GM18867 (cell line): ENCODE data around the gene EID3.
"Not testable (repeated sequence)": the region's sequence is repeated elsewhere in the genome, so short reads cannot be mapped to it uniquely, and the experiment has no call there.

ENCODE experiments used
- ATAC-seq: cut with Tn5 transposase; IDR thresholded peaks from one replicate; pipeline ENCODE4 v1.9.1; 2021; ENCODE audit warnings: mild to moderate bottlenecking, moderate library complexity; ENCODE audit not compliant: unreplicated experiment

Gene EID3

DNA sequence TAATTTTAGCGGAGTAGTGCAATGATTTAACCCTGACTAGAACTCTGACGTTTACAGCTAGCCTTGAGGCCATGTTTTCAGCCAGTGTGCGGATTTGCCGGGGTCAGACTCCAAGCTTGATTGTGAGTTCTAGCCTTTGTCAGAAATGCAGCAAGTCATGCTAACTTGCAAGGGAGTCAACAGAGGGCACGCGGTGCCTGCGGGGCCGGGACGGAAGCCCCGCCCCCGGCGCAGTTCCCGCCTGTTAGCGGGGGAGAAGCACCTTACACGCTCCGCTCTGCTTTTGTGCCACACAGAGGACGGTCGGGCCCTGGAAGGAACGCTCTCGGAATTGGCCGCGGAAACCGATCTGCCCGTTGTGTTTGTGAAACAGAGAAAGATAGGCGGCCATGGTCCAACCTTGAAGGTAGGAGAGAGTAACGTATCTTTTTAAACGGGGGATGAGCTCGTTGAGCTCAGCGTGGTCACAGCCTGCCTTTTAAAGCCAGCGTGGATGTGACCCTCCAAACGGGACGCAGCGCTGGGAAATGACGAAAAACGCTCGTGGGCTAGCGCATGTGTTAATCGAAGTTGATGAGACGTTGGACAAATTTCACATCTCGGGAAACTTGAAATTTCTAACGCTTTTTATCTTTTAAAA lies 14.8 kb upstream of the EID3 start:
- ATAC-seq = peak; percentile 51

DNA sequence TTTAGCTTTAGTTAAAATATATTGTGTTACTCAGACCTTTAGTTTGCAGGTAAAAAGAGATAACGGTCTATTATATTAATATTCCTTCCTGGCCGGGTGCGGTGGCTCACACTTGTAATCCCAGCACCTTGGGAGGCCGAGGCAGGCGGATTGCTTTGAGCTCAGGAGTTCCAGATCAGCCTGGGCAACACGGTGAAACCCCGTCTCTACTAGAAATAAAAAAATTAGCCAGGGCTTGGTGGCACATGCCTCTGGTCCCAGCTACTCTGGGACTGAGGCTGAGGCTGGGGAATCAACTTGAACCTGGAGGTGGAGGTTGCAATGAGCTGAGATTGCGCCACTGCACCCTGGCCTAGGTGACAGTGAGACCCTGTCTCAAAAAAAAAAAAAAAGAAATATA lies 13.2 kb upstream of the EID3 start:
- no peak for ATAC-seq

DNA sequence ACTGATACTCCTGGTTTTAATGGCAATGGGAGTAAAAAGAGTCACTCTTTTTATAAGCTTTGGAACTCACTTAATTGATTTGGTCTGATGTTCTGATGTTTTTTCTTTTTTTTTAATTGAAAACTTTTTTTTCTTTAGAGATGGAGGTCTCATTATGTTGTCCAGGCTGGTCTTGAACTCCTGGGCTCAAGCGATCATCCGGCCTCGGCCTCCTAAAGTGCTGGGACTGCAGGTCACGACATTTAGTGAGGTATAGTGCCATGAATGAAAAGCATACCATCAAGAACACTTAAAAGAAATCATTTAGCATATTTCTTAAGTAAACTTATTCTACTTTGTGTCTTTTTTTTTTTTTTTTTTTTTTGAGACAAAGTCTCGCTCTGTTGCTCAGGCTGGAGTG lies 12.7 kb upstream of the EID3 start:
- no peak for ATAC-seq

DNA sequence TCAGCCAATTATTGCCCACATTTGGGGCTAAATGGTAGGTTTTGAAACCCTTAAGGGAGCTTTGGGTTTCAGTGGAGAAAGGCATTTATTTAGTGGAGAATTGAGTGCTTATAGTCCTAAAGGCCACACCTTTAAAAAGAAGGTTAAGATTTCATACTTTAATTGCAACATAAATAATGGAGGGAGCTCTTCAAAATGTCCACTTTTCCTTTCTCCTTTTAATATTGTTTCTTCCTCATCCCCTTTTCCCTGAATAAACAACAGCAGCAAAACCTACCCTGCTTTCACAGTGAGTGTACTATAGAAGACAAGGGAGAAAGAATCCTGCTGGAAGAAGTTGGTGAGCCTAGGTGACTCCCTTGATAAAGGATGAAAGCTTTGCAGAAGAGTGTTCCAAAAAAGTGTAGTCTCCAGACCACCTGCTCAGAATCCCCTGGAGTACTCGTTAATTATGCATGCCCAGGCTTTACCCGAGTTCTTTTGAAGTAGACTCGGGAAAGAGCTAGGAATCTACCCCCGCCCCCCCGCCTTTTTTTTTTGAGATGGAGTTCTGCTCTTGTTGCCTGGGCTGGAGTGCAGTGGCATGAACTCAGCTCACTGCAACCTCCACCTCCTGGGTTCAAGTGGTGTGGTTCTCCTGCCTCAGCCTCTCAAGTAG lies 11.5 kb upstream of the EID3 start:
- ATAC-seq = no peak

DNA sequence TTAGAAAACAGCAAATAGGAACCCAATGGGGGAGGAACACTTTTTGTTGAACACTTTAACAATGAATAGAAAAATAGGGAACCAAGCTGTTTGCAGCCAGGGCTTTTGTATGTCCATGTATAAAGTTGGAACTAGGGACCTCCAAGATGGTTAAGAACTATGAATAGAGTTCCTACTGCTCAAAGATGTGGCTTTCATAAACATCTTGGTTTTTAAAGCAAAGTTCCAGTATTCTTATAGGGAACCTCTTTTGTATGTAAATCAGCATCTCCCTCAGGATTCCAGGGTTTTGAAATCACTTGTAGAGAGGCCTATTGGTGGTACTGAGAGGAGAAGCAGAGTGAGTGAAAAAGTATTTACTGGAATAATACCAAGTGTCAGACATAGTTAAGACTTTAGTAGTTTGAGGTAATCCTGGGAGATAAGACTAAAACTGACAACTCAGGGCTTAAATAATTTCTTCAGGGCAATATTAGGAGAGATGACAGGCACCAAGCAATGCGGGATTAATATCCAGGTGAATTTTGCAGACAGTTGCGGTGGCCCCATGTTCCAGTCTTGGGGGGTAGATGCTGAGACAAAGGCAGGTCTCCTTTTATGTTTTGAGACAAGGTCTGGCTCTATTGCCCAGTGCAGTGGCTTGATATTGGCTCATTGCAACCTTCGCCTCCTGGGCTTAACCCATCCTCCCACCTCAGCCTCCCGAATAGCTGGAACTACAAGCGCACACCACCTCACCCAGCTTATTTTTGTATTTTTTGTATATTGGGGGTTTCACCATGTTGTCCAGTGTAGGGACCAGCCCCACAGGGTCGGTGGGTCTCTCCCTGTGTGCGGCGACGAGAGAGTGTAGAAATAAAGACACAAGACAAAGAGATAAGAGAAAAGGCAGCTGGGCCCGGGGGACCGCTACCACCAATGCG lies 10.4 kb upstream of the EID3 start:
- no peak for ATAC-seq

DNA sequence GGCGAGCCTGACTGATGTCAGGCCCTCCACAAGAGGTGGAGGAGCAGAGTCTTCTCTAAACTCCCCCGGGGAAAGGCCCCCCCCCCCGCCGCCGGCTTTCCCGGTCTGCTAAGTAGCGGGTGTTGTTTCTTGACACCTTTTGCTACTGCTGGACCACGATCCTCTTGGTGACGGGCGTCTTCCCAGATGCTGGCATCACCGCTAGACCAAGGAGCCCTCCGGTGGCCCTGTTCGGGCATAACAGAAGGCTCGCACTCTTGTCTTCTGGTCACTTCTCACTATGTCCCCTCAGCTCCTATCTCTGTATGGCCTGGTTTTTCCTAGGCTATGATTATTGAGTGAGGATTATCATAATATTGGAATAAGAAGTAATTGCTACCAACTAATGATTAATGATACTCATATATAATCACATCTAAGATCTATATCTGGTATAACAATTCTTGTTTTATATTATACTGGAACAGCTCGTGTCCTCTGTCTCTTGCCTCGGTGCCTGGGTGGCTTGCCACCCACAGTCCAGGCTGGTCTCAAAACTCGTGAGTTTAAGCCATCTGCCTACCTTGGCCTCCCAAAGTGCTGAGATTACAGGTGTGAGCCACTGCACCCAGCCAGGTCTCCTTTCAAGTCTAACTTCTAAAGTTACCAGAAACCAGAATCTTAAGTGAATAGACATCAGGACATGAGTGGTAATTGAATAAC lies 9.2 kb upstream of the EID3 start:
- not testable (repeated sequence) for ATAC-seq

DNA sequence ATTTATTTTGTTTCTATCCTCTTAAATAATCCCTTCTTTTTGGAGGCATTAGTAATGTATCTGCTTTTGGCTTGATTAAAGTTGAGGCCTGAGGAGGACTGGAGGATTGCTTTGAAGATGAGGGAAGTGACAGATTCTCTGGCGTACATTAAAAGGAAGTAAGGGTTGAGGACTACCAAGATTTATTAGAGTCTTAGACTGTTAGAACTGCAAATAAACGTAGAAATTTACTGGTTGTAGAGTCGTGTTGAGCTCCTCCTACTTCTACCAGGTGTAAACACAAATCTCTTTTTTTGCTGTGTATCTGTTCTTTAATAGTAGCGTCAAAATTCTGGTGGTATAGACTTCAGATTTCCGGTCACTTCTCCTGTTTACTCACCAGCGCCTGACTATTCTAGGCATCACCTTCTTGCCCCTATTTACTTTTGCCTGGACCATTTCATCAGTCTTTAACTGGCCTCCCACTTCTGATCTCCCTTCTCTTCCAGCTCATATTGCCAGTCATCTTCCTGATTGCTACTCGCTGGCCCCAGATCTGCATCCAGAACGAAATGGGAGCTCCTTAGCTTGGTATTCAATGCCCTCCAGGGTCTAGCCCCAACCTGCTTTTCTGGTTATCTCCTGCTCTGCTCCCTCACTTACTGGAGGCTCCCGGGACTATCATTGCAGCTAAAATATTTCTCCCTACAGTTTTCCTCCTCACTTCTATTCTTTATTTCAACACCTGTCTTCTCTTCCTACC lies 8.4 kb upstream of the EID3 start:
- no peak for ATAC-seq

DNA sequence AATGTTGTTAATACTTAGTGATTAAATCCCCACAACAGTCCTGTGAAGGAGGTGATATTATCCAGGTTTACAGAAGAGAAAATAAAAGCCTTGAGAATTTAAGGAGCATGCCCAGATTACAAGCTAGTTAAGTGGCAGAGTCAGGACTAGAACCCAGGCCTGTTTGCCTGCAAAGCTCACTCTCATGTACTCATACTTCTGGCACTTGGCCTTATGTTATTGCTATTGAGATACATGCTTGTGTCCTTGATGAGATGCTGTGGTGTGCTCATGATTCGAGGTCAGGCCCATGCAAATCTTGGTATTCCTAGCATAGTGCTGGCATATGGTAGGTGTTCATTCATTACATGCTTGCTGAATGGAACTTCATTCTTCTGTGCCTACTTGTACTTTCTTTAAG lies 7.6 kb upstream of the EID3 start:
- no peak for ATAC-seq

DNA sequence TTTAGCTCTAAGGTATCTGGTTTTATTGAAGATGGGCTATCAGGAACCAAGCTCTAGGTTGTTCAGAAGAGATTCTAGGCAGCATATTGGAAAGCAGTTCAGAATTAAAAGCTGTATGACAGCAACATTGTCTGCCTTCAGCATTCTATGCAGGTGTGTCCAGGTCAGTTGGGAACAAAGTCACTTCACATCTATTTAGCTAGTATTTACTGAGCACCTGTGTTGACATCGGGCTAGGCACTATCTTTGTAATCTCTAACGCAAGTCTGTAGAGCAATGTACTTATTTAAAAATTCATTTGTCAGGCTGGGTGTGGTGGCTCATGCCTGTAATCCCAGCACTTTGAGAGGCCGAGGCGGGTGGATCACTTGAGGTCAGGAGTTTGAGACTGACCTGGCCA lies 6.8 kb upstream of the EID3 start:
- no peak for ATAC-seq

DNA sequence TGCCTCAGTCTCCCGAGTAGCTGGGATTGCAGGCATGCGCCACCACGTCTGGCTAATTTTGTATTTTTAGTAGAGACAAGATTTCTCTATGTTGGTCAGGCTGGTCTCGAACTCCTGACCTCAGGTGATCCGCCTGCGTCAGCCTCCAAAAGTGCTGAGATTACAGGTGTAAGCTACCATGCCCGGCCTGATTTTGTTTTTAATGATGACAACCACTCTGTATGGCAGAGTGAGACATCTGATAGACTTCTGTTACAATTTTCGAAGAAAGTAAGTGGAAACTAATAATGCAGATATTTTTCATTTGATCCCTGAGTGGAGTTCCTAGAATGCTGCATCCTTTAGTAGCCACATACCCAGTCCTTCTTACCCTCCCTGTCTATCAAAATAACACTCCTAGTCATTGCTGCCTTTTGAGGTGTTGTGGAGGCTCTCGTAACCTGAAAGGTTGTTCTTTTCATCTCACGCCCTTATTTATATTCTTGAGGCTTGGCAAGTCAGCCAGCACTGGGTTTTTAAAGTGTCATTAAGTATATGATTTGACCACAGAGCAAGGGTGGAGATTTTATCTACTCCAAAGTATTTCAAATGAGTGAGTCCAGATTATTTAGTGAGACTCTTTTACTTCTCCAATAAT lies 5.9 kb upstream of the EID3 start:
- ATAC-seq = no peak

DNA sequence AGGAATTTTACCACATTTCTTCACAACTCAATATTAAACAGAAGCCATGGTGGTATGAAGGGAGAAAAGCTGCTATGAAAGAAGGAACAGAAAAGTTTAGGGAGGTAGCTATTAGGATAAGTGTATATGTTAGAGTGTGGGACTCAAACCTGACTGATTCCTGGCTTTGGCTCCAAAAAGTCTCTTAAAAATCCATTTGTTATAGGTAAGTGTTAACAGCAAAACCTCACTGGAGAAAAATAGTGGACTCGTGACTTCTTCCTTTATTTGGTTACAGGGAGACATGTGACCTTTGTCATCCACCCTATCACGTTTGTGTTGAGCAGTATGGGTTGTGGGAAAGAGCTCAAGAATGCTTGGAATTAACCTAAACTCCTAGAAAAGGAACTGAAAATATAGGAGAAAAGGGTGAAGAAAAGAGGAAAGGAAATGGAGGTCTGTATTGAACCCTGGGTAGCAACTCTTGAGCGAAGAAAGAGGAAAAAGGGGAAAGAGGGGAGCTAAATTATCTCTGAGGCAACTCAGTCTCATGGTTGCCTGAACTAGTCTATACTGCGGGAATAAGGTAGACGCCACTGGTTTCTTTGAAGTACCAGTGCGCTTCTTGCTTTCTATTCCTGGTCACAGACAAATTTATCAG lies 3.6 kb upstream of the EID3 start:
- ATAC-seq = no peak

DNA sequence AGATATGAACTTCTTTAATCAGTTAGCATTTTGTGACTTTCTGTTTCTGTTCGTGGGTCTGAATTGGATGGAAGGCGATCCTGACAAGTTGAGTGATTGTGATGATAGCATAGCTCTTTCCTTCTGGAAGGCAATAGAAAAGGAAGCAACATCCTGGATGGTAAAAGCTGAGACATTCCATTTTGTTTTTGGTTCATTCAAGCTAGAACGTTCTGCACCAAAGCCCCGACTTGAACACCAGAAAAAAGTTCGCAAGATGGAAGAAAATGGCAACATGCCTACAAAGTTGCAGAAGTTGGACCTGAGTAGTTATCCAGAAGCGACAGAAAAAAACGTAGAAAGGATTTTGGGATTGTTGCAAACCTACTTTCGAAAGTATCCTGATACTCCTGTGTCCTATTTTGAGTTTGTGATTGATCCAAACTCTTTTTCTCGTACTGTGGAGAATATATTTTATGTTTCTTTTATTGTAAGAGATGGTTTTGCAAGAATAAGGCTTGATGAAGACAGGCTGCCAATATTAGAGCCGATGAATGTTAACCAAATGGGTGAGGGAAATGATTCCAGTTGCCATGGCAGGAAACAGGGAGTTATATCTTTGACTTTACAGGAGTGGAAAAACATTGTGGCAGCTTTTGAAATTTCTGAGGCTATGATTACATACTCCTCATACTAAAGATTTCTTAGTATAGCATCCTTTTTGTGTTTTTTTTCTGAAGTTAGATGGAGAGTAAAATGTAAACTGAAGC lies 896 bp downstream of the EID3 start:
- no peak for ATAC-seq

DNA sequence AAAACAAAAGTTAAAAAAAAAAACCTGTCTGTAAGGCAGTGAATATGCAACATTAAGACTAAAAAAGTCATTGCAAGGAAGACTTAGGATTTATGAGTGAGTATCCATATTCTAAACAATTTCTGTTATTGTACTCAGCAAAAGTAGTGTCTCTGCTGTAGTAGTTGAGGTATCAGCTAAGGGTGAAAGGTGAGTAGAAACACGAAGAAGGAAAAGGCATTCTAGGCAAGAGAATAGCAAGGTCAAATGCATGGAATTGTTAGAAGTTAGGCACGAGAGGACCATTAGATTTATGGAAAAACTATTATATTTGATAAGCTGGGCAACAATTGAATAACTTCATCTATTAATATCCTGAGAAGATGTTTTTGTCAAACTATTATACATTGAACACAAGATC lies 1.8 kb downstream of the EID3 start:
- ATAC-seq = no peak

DNA sequence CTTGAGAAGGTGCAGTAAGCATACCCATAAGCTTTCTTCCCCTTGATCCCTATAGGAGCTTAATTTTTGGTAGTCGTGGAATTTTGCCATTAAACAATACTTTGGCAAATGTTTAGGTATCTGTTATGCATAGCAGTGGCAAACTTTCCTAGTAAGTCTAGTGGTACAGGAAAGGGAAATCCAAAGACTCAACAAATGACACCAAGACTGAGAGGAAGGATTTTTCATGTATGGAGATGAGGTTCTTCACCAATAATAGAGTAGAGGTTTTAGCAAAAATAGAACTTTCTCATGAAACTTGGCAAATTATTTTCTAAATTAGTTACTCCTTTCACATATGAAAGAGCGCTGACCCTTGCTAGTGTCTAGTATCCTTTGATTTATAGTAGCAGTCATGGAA lies 2.8 kb downstream of the EID3 start:
- no peak for ATAC-seq

DNA sequence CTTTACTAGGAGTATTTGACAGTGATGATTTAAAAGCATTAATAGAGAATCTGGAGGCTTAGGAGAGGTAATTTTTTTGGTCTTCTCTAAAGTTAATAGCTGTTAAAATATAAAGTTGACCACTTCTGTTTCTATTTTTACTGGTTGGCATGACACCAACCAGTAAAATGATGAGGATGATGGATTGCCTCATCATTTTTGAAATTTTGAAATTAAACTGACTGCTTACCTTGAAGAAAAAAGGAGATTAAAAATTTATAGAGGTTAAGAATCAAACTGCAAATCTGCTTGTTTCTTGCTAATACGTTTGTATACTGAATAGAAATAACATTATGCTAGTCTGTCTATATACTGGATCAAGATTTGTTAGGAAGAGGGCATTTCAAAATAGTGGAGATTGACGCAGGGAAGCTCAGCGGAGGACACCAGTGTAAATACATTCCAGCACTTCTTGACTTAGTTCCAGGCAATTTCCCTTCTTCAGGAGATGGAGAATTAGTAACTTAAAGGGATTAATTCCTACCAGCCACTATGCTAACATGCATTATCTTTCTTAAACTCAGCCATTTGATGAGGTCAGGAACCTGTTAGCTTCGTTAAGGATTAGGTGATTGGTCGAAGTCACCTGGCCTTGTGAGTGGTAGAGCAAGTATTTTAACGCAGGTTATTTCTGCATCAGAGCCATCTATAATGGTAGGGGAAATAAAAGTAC lies 3.6 kb downstream of the EID3 start:
- ATAC-seq = no peak

DNA sequence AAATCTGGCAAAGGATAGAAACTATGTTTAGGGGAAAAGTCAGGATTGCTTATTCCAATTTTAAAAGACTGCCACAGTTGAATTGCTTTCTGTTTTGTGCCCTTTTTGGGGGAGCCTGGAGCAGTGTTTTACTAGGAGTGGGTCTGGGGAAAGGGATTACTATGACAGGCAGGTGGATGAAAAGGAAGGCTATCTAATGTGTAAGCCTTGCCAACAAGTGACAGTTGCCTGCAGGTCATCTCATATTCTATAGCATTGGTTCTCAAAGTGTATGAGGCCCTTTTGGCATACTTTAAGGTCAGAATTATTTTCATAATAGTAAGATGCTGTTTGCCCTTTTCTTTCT lies 4.1 kb downstream of the EID3 start:
- ATAC-seq = no peak

DNA sequence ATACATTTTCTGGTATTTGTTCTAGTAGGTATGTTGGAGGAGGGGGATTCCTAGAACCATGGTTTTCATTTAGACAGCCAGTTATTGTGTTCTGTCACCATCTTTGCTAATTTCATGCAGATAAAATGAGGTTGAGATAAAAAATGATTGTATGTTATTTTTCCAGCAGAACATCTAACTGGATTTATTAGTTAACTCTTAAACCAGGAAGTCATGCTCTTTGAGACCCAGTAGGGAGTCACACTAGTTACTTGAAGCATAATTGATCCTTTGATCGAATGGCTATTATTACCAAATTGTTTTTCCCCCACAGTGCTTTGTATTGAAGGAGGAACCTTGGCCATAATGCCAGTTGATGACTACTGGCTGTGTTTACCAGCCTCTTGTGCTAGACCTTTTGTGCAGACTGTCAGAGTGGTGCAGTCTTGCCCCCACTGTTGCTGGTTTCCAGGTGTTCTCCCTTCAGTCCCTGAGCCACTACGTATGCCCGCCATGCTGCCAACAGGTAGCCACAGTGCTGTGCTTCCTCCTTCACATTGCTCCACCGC lies 6.0 kb downstream of the EID3 start:
- no peak for ATAC-seq
